OCI-LY3 (cell line): ENCODE measurements around the gene ZDHHC19.
A peak's percentile ranks its signal among the peaks of the same experiment; 100 is the strongest.

Experiments
- H2AFZ ChIP-seq: fragments of 200-600, 300-600 bp; shearing (Covaris generic); 2 replicates; pipeline ENCODE4 v1.6.0; 2014; ENCODE audit warnings: antibody characterized with exemption, low read depth, low read length
- H3K27ac ChIP-seq: fragments of 200-600, 300-600 bp; sonication (generic); 2 replicates; pipeline ENCODE4 v1.5.1; 2014; ENCODE audit warnings: mild to moderate bottlenecking, low read length, moderate library complexity, mixed read lengths
- H3K27me3 ChIP-seq: fragments of 200-600, 300-600 bp; sonication (generic); 2 replicates; pipeline ENCODE4 v1.6.1; 2014; ENCODE audit warnings: low read depth, low read length, mixed read lengths
- H3K36me3 ChIP-seq: fragments of 200-600, 300-600 bp; sonication (generic); replicated peaks from 2 replicates; pipeline ENCODE3; 2014; ENCODE audit warnings: low read depth, low read length, mixed read lengths
- H3K4me1 ChIP-seq: fragments of 300-600, 200-600 bp; sonication (generic); 2 replicates; pipeline ENCODE4 v1.6.1; 2014; ENCODE audit warnings: low read length, mixed read lengths
- H3K4me2 ChIP-seq: fragments of 200-600, 300-600 bp; sonication (generic); 2 replicates; pipeline ENCODE4 v1.6.1; 2014; ENCODE audit warnings: low read length, mixed read lengths
- H3K4me3 ChIP-seq: fragments of 300-600, 200-600 bp; sonication (generic); 2 replicates; pipeline ENCODE4 v1.5.1; 2014; ENCODE audit warnings: antibody characterized with exemption, mild to moderate bottlenecking, low read length, moderate library complexity
- H3K79me2 ChIP-seq: fragments of 300-600, 200-600 bp; shearing (Covaris generic); 2 replicates; pipeline ENCODE4 v1.6.1; 2014; ENCODE audit warnings: mild to moderate bottlenecking, low read length, mixed read lengths
- H3K9ac ChIP-seq: fragments of 300-600, 200-600 bp; shearing (Covaris generic); 2 replicates; pipeline ENCODE4 v1.6.0; 2014; ENCODE audit warnings: mild to moderate bottlenecking, low read length, moderate library complexity
- H3K9me3 ChIP-seq: fragments of 200-600, 300-600 bp; shearing (Covaris generic); 2 replicates; pipeline ENCODE4 v1.6.1; 2014; ENCODE audit warnings: low read length, mixed read lengths; ENCODE audit not compliant: insufficient read depth
- H4K20me1 ChIP-seq: fragments of 200-600, 300-600 bp; sonication (generic); 2 replicates; pipeline ENCODE4 v1.6.1; 2016; ENCODE audit warnings: low read length, mixed read lengths; ENCODE audit not compliant: insufficient read depth
- CTCF ChIP-seq: fragments of 200-600, 300-600 bp; sonication (generic); IDR thresholded peaks from 2 replicates; pipeline ENCODE4 v1.5.1; 2014; ENCODE audit warnings: antibody characterized with exemption, low read length, low read depth
- EZH2phosphoT487 ChIP-seq: fragments of 200-600 bp; shearing (Covaris generic); IDR thresholded peaks from 2 replicates; pipeline ENCODE4 v1.6.1; 2018; ENCODE audit warnings: antibody characterized with exemption, mixed run types, low read depth

Gene ZDHHC19

GRCh38 chr3:196150481-196150880 lies 60.7 kb downstream of the ZDHHC19 start:
- Histone ChIP-seq H3K4me1 (peaks cover 18% of the 10 kb centered on the region), H2AFZ (no peak overlapping the region), H3K9me3 (no peaks in the 10 kb centered on the region), H3K27ac (peak overlapping the region; percentile 56), H3K79me2 (no peaks in the 10 kb centered on the region), H3K4me2 (peak overlapping the region; percentile 66), H3K36me3 (no peaks in the 10 kb centered on the region), H3K27me3 (no peaks in the 10 kb centered on the region), H3K9ac (peak overlapping the region; percentile 36; the same call in 1 of the 2 replicates), H4K20me1 (no peaks in the 10 kb centered on the region), H3K4me3 (peak overlapping the region; percentile 1)
- TF ChIP-seq EZH2phosphoT487 (no peak), CTCF (no peak)

- H3K9me3 ChIP-seq: no peaks in the 10 kb centered on the region
- peak overlapping the region; percentile 1 for H3K4me3 ChIP-seq
- H3K79me2 ChIP-seq: no peaks in the 10 kb centered on the region
- TF ChIP-seq EZH2phosphoT487 (no peak), CTCF (no peak)
- H4K20me1 ChIP-seq: no peaks in the 10 kb centered on the region
- H2AFZ ChIP-seq: peak overlapping the region; percentile 53; the same call in 1 of the 2 replicates
- peak overlapping the region; percentile 56 for H3K27ac ChIP-seq
- H3K27me3 ChIP-seq: no peaks in the 10 kb centered on the region
- peaks cover 18% of the 10 kb centered on the region for H3K4me1 ChIP-seq
- peak overlapping the region; percentile 17; the same call in 1 of the 2 replicates for H3K9ac ChIP-seq
- H3K36me3 ChIP-seq: no peaks in the 10 kb centered on the region
- H3K4me2 ChIP-seq: peak overlapping the region; percentile 66
These were observed 61.3 kb downstream of the ZDHHC19 start for GRCh38 chr3:196149831-196150301.

GRCh38 chr3:196149375-196149774 lies 61.8 kb downstream of the ZDHHC19 start:
- TF ChIP-seq CTCF (no peak), EZH2phosphoT487 (no peak)
- Histone ChIP-seq H3K27me3 (no peaks in the 10 kb centered on the region), H4K20me1 (no peaks in the 10 kb centered on the region), H3K36me3 (no peaks in the 10 kb centered on the region), H3K79me2 (no peaks in the 10 kb centered on the region), H3K4me3 (no peak overlapping the region), H3K9me3 (no peaks in the 10 kb centered on the region), H3K9ac (0 out of 2 replicates have a peak overlapping the region, but pooled peaks have one; percentile 17), H3K4me1 (peaks cover 18% of the 10 kb centered on the region), H3K4me2 (peak overlapping the region; percentile 66), H3K27ac (peak overlapping the region; percentile 56; the same call in 1 of the 2 replicates), H2AFZ (no peak overlapping the region)
